Right hindlimb (tissue), 1 donor: ENCODE measurements around the gene AP2A1.
A peak's percentile ranks its signal among the peaks of the same experiment; 100 is the strongest.
"Not testable (repeated sequence)": the region's sequence is repeated elsewhere in the genome, so short reads cannot be mapped to it uniquely, and the experiment has no call there.

ENCODE experiments used
- DNase-seq: peaks from one replicate; pipeline ENCODE4 v3.0.0-alpha.2; 2018

AP2A1 gene

DNA sequence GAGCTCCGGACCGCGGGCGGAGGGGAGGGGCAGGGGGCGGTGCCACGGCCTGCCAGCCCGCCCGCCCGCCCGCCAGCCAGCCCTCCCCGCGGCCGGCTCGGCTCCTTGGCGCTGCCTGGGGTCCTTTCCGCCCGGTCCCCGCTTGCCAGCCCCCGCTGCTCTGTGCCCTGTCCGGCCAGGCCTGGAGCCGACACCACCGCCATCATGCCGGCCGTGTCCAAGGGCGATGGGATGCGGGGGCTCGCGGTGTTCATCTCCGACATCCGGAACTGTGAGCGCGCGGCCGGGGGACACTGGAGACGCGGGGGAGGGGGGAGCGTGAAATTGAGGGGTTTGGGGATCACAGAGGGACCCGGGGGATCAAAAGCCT is at the start of gene AP2A1:
Gene AP2A1 (plus strand): TSS at position 72 of the 370 bp plus-strand sequence. CDS start 133 bp downstream, at position 205.
- no peak for DNase-seq

DNA sequence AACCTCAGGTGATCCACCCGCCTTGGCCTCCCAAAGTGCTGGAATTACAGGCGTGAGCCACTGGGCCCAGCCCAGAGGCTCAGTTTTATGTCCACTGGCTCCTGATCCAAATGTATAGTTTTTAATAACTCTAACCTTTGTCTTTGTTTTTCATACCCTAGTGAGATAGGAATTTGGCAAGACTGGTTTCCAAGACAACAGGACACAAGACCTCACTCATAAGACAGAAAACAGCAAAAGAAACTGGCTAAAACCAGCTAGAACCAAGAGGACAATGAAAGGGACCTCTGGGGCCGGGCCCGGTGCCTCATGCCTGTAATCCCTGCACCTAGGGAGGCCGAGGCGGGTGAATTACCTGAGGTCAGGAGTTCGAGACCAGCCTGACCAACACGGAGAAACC is 48.3 kb upstream of the AP2A1 start:
- DNase-seq = no peak

DNA sequence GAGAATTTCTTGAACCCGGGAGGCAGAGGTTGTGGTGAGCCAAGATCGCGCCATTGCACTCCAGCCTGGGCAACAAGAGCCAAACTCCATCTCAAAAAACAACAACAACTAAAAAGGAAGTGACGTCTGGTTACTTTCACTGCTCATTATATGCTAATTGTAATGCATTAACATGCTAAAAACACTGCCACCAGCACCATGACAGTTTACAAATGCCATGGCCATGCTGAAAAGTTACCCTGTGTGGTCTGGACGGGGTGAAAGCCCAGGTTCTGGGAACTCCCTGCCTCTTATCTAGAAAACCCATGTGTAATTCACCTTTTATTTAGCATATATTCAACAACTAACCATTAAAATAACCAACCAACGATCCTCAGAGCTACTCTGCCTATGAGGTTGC is 47.8 kb upstream of the AP2A1 start:
- DNase-seq = no peak

DNA sequence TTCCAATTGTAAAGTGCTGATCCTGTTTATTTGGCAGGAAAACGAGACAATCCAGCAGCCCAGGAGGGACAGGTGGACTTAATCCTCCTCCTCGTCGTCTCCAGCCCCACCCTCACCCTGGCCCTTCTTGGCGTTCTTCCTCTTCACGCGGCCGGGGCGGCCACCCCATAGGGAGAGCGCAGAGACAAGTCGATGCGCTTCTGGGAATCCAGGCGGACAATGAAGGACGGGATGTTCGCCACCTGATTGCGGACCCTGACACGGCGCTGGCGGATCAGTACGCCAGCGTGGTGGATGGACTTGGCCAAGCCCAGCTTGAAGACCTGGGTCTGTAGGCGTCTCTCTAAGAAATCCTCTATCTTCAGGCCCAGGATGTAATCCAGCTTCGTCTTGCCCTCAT is 47.4 kb upstream of the AP2A1 start:
- not testable (repeated sequence) for DNase-seq

DNA sequence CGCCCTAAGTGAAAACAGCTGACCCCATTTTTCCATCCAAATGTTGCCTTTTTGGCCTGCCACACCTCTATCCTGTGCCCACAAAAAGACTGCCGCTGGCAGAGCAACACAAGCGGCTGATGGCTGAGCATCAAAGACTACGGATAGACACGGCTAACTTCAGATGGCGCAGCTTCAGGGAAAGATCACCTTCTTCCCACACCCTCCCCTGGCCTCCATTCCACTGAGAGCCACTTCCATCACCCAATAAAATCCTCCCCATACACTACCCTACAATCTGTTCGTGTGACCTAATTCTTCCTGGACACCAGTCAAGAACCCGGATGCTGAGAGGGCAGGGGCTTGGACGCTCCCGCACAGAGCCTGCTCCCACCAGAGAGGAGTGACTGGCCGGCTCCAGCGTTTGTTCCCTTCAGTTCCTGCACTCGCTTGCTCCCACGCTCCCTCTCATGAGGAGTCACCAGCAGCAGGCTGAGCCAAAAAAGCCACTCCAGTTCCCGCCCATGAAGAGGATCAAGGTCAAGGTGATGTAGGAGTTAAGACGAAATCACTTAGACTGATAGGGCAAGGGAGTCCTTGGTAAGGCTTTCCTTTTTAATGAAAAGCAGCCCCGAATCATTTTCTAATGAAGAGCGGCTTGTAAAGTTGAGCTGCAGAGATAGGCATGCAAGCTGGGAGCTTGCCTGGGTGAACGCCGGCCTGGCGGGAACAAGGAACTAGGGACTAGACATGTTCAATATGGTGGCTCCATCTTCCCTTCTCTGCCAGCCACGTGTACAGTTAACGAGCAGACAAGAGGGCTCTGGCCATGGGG is 39.4 kb upstream of the AP2A1 start:
- peak; percentile 65 for DNase-seq

DNA sequence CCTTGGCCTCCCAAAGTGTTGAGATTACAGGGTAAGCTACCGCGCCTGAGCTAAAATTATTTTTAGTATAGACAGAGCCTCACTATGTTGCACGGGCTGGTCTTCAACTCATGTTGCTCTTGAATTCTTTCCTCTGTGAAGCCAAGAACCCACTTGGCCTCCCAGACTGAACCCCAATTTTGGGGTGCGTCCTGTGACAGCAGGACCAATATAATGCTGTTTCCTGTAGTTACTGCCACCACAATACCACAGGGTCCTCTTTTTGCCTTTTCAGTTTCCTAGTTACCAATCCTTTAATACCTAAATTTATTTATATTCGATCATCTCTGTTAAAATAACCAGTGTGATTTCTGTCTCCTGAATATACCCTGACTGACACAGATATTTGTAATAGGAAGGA is 36.6 kb upstream of the AP2A1 start:
- DNase-seq = no peak

DNA sequence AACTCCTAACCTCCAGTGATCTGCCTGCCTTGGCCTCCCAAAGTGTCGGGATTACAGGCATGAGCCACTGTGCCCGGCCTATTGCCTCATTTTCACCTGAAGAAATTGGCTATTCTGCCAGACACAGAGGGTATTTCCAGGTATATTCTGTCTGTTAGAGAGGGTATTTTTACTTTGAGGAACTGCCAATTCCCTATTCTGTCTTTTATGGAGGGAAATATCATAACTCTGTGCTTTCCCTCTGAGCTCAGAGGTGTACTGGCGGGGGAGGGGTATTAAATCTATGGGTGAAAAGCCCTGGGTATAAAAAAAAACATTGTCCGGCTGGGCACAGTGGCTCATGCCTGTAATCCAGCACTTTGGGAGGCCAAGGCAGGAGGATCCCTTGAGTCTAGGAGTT is 28.5 kb upstream of the AP2A1 start:
- no peak for DNase-seq

DNA sequence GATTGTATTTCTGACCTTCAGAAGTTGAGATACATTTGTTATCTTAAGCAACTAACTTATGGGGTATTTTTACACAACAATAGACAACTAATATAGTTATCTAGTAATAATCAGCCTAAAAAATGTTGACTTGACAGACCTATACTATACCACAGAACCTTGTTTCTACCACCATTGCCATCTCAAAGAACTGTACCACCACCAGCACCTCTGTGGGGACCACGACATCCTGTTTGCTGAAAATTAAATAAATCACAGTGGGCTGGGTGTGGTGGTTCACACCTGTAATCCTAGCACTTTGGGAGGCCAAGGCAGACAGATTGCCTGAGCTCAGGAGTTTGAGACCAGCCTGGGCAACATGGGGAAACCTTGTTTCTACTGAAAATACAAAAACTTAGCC is 27.7 kb upstream of the AP2A1 start:
- no peak for DNase-seq

DNA sequence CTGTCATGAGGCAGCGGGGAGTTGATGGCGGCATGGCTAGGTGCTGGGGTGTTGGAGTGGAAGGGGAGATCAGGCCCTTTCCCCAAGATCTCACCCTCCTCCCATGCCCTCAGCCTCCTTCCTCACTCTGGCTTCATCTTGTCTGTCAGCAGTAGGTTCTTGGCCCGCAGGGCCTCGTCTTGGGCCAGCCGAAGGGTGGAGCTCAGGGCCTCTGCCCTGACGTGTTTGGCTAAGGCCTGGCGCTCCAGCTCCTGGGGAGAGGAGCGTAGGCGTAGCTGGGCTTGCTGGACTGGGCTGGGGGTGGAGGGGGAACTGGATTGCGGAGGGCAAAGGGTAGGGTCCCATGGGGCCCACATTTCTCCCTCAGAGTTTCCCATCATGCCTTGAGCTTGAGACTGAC is 26.9 kb upstream of the AP2A1 start:
- DNase-seq = no peak

DNA sequence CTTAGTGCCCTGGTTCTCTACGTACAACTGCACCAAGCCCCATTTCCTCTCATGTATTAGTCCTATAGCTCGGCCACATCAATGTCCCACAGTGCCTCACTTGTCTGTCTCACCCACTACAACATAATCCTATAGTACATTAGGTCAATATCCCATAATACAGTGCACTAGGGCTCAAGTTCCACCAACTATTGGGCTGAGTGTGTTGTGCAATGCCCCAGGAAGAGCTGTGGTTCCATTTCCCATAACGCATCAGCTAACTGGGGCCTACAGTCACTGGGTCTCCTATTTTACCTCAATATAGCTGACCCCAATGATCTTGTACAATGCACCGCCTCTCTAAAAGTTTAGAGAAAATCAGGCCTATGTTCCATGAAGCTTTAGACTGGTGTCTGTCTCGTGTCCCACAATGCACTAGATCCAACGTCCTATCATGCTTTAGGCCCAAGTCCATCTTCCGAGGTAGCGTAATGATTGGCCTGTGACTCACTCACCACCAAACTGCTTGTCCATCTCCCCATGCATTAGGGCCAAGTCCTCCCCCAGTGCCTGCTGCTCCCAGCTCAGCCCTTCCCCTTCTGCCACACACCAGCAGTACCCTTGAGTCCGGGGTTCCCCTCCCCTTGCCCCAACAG is 25.5 kb upstream of the AP2A1 start:
- DNase-seq = no peak

DNA sequence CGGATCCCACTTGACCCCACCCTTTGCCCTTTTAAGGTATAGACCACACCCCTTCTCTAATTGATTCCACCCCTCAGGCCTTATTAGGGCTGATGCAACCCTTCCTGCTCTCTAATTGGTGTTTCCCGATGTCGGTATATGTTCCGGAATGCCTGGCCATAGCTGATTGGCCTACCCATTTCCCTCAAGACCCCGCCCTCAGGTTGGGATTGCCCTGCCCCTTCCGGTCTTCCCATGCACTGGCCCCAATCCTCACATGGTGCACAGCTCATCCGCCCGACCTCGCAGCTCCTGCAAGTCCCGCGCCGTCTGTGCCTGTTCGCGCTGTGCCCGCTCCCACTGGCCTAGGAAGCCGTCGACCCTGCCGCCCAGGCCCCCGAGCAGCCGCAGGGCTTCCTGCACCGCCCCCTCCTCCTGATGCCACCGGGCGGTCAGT is 21.8 kb upstream of the AP2A1 start:
- DNase-seq = no peak

DNA sequence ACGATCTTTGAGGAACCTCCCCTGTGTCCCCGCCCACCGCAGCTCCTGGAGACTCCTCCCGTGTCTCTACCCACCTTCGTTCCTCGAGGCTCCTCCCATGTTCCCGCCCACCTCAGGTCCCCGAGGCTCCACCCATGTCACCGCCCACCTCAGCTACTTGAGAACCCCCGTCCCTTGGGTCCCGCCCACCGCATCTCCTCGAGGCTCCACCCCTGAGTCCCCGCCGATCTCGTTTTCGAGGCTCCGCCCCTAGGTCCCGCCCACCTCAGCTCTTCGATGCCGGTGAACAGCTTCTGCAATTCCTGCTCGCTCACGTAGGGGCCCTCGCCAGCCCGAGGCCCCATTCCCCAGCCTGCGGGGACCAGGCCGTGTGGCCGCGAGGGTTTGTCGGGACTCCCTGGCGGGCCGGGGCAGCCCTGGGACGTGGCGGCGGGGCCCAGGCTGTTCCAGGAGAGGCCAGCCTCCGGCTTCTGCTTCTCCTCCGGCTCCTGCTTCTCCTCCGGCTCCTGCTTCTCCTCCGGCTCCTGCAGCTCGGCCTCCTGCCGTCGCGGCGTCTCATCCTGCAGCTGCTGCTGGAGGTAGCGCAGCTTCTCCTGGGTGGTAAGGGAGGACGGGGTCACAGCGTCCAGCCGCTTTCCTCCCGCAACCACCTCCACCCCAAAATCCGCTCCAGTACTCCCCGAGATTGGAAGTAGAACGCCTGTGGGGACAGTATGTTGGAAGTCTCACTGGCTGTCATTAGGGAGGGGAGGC is 20.4 kb upstream of the AP2A1 start:
- DNase-seq = peak; percentile 59

DNA sequence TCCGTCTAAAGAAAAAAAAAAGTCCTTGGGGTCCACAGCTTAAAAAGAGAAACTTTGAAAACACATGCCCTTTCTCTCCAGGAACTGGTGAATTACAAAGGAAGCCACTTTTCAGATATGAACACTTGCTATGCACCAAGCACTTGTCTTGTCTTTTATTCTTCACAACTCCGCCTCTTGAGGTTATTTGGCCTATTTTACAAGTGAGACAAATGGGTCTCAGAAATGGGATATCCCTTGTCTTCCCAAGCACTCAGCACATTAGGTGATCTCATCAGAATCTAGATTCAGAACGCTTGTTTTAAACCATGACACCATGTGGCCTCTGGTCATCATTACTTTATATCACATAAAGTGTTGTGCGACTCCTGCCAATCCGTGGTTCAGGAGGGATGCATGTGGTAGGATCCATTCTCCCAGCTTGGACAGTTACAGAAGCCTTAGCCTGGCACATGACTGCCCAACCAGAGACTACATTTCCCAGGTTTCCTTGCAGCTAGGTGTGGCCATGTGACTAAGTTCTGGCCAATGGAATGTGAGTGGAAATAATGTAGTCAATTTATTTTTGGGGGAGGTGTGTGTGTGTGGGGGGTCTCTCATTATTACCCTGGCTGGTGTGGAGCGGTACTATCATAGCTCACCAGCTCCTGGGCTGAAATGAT is 17.6 kb upstream of the AP2A1 start:
- DNase-seq = no peak

DNA sequence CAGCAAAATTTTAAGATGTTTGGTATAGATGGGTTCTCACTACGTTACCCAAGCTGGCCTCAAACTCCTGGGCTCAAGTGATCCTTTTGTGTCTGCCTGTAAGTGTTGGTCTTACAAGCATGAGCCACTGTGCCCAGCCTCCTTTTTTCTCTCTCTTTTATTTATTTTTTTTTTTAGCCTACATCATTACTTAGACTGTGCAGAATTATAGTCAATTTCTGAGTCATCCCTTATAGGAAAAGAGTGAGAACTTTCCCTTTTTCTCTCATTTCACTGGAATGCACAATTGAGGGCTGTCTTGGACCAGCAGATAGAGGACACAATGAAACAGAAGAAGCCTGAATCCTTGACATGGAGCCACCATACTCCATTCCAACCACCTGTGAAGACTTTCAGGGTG is 17.0 kb upstream of the AP2A1 start:
- no peak for DNase-seq

DNA sequence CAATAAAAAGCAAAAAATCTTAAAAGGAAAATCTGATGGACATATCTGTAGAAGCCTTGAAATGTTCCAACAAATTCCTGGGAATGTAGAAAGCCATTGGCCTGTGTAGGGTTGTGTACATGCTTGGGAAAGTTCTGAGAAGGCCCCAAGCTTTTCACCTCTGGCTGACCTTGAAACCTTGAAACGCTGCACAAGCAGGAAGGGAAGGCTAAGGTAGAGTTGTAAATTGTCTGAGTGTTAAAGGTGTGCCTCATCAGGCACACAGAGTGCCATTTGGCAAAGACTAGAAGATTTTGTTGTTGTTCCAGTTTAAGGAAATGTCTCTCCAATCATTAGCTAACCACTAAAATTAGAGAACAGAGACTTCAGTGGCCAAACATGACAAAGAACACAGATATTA is 14.1 kb upstream of the AP2A1 start:
- DNase-seq = no peak

DNA sequence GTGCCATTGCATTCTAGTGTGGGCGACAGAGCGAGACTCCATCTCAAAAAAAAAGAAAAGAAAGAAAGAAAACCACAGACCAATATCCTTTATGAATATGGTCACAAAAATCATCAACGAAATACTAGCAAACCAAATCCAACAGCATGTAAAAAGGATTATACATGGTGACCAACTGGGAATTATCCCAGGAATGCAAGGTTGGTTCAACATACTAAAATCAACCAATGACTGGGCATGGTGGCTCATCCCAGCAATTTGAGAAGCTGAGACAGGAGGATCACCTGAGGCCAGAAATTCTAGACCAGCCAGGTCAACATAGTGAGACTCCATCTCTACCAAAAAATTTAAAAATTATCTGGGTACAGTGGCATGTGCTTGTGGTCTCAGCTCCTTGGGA is 10.8 kb upstream of the AP2A1 start:
- no peak for DNase-seq

DNA sequence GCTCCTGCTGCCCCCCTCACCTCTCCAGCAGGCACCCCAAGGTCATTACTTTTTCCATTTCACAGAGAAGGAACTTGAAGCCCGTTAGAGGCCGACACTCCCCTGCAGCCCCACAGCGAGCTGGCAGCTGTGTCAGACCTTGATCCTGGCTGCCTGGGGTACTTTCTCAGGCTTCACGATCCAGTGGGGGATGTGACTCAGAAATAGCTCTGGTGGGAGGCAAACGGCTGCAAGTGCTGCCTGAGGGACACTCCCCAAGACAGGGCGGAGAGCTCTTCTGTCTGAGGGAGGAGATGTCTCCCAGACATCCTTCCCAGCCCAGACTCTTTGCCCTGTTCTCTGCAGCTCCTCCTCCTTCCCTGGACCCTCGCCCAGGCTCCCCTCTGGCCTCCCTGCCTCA is 8.5 kb upstream of the AP2A1 start:
- DNase-seq = no peak

DNA sequence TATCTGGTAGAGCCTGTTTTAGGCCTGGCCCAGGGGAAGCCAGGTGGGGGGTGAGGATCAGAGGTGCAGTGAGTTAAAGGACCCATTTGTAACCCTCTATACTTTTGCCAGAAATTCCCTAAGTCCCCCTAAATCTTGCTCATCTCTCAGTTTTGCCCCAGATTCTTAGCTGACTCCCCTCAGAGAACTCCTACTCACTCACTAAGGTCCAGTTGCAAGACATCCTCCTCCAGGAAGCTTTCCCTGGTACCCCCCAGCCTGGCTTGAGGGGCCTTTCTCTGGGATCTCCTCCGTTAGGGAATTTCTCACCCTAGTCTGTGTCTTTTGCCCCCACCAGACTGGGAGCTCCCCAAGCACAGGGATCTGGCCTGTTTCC is 5.6 kb upstream of the AP2A1 start:
- no peak for DNase-seq

DNA sequence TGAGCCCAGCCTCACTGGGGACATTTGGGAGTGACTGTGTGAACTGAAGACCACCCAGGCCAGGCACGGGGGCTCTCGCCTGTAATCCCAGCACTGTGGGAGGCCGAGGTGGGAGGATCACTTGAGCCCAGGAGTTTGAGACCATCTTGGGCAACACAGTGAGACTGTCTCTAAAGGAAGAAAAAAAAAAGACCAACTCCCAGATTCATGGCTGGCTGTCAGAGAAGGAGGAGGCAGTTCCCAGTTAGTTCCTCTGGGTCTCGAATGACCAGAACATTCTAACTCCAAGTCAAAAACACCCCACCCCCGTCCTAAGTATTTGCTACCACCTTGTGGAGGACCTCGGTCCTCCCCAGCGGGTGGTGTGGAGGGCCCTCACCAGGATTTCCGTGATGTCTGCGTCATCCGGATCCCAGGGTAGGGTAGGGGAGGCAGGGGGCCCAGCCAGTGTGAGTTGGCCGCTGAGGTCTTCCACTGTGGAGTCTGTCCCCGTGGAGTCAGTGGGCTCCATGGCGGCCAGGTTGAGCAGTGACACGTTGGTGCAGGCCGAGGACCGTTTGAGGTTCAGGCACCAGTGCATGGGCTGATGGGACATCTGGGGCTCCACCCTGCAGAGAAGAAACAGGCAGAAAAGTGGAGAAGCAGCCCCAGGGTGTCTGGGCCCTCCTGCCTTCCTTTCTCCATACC is 5.0 kb upstream of the AP2A1 start:
- peak; percentile 45 for DNase-seq

DNA sequence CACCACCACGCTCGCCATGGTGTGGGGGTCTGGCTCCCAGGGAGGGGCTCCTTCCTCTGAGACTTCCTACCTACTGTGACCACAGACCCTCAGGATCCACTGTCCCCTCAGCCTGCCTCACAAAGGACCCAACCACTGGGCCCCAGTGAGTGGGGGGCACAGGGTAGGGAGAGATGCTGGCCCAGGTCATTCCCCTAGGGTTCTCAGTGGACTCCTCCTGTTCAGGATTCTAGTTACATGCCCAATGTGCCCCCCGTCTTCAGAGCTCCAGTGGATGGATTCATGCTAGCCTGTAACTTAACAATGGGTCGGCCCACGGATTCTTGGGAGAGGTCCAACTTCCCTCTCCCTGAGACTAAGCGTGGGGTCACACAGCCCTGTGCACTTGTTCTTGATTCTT is 3.6 kb upstream of the AP2A1 start, which contains the start of gene TSKS:
Gene TSKS (minus strand): TSS at position 77 of the 400 bp plus-strand sequence. CDS start 59 bp downstream, at position 18.
- no peak for DNase-seq

DNA sequence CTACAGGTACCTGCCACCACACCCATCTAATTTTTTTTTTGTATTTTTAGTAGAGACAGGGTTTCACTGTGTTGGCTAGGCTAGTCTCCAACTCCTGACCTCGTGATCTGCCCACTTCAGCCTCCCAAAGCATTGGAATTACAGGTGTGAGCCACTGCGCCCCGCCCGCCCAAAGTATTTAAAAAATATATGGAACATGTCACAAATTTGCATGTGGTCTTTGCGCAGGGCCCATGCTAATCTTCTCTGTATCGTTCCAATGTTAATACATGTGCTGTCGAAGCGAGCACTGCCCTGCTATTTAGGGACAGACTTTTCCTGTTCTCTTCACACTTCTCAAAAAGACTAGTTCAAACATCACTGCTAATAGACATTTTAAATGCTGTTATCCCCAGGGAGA is 2.5 kb upstream of the AP2A1 start:
- no peak for DNase-seq
